T-helper 1 cell treated with Interleukin-12 subunit alpha and Interleukin-12 subunit beta and Interleukin-4 antibody, amounts not matched to agents 30 ng/mL and 1 ng/mL, for 36 hours (primary cell): ENCODE results near the gene PARS2. TPM values are rescaled to one million over a fixed set of nuclear protein-coding genes. Genes with fewer than 3 reads are reported as not detected.

Experiments used
- total RNA-seq: library from RNA; stranded (reverse); gene quantifications from 2 replicates; pipeline ENCODE4 v1.2.3, GENCODE V29; 2022

Gene PARS2
- total RNA-seq, 1 donor from 2014 or later: 5.6 TPM

Other genes starting within 250 kb of the PARS2 start
- gene ACOT11, start 216.3 kb downstream of the PARS2 start, total RNA-seq: 1.6 and 1.8 TPM in 2 replicates
- gene FAM151A, start 141.0 kb downstream of the PARS2 start, total RNA-seq: not detected in 2 replicates
- gene MROH7, start 122.7 kb downstream of the PARS2 start, total RNA-seq: 0.39 TPM in 1 of 2 replicates, not detected in the other
- 24.0 and 27.1 TPM in 2 replicates for gene TTC4, start 48.7 kb downstream of the PARS2 start, total RNA-seq
- 10.2 and 11.0 TPM in 2 replicates for gene TTC22, start 36.8 kb upstream of the PARS2 start, total RNA-seq
- 130 and 139 TPM in 2 replicates for gene DHCR24, start 122.7 kb upstream of the PARS2 start, total RNA-seq
- gene TMEM61, start 216.1 kb upstream of the PARS2 start, total RNA-seq: not detected in 2 replicates
- not detected in 2 replicates for gene BSND, start 234.4 kb upstream of the PARS2 start, total RNA-seq